Nephron progenitor cell (in vitro differentiated cells): ENCODE measurements around the gene ZNF135.

ENCODE experiments used
- DNase-seq: peaks from one replicate; pipeline ENCODE4 v3.0.0; 2021
- H3K27ac Mint-ChIP-seq: 2 replicates; pipeline ENCODE4 v1.8.0; 2021; ENCODE audit warnings: mild to moderate bottlenecking, moderate library complexity, mixed read lengths
- H3K27me3 Mint-ChIP-seq: 2 replicates; pipeline ENCODE4 v1.8.0; 2021; ENCODE audit warnings: mild to moderate bottlenecking, low read depth, mixed read lengths; ENCODE audit not compliant: poor library complexity
- H3K36me3 Mint-ChIP-seq: 2 replicates; pipeline ENCODE4 v1.8.0; 2021; ENCODE audit warnings: low read depth, mixed read lengths
- H3K4me1 Mint-ChIP-seq: 2 replicates; pipeline ENCODE4 v1.8.0; 2021; ENCODE audit warnings: mixed read lengths
- H3K4me3 Mint-ChIP-seq: 2 replicates; pipeline ENCODE4 v1.8.0; 2021; ENCODE audit warnings: mild to moderate bottlenecking, moderate library complexity, mixed read lengths
- H3K9me3 Mint-ChIP-seq: 2 replicates; pipeline ENCODE4 v1.8.0; 2021; ENCODE audit warnings: mild to moderate bottlenecking, moderate library complexity, mixed read lengths
- CTCF ChIP-seq: fragments of 200-600 bp; sonication (generic); IDR thresholded peaks from 2 replicates; pipeline ENCODE4 v1.5.0; 2021; ENCODE audit warnings: antibody characterized with exemption

Gene ZNF135

DNA sequence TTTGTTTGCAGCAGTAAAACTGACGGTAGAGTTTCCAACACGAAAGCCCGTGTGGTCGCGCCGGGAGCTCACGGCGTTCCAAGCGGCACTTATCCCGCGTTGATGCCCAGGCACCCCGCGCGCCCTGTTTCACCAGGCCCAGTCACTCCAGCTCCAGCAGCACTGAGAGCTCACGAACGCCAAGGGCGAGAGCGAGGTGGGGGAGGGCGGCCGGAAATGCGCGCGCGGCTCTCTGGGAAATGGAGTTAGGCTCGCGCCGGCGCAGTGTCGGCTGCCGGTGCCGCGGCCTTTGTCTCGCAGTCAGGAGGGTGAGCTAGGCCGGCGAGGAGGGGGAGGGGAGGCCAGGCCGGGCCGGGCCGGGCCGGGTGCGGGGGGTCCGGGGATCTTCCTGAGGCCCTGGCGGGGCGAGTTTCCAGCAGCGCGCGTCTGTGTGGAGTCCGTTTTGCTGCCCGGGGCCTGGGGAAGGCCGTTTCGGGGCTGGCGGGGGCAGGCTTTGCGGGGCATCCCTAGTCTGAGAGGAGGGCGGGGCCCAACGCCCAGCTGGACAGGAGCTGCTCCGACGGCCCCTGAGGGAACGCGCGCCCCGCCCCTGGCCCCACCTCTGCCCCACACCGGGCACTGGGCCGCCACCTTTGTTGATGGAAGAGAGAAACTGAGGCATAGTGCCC is at the start of gene ZNF135:
Gene ZNF135, plus strand, starts transcription at position 280 of the 668 bp plus-strand sequence. CDS start 721 bp downstream, outside the sequence.
- Mint-ChIP-seq H3K36me3 (peaks cover 46% of the 10 kb centered on the region), H3K4me1 (peaks cover 4% of the 10 kb centered on the region), H3K27ac (peak within 1 kb of the TSS; percentile 92), H3K4me3 (peak within 1 kb of the TSS; percentile 80), H3K27me3 (peaks cover 7% of the 10 kb centered on the region), H3K9me3 (peaks cover 93% of the 10 kb centered on the region)
- peak; percentile 68 for DNase-seq
- TF ChIP-seq CTCF: no peak

- Mint-ChIP-seq H3K4me1 (peaks cover 5% of the 10 kb centered on the region), H3K27me3 (peaks cover 4% of the 10 kb centered on the region), H3K27ac (no peak overlapping the region), H3K4me3 (no peak overlapping the region), H3K36me3 (peaks cover 91% of the 10 kb centered on the region), H3K9me3 (peaks cover 95% of the 10 kb centered on the region)
- DNase-seq: no peak
- no peak for TF ChIP-seq CTCF
These were observed 49.8 kb upstream of the ZNF135 start for GRCh38 chr19:58009301-58009665.

- H3K27ac Mint-ChIP-seq: no peak overlapping the region
- DNase-seq: no peak
- TF ChIP-seq CTCF: no peak
- no peak overlapping the region for H3K4me3 Mint-ChIP-seq
- peaks cover under 1% of the 10 kb centered on the region for H3K27me3 Mint-ChIP-seq
- H3K4me1 Mint-ChIP-seq: peaks cover under 1% of the 10 kb centered on the region
- H3K9me3 Mint-ChIP-seq: peaks cover 95% of the 10 kb centered on the region
- H3K36me3 Mint-ChIP-seq: peaks cover 86% of the 10 kb centered on the region
These were observed 49.3 kb upstream of the ZNF135 start for GRCh38 chr19:58009666-58010301.

- Mint-ChIP-seq H3K4me1 (no peaks in the 10 kb centered on the region), H3K27ac (no peak overlapping the region), H3K9me3 (peaks cover 95% of the 10 kb centered on the region), H3K27me3 (no peaks in the 10 kb centered on the region), H3K36me3 (peaks cover 79% of the 10 kb centered on the region), H3K4me3 (no peak overlapping the region)
- TF ChIP-seq CTCF: no peak
- no peak for DNase-seq
These were observed 48.6 kb upstream of the ZNF135 start for GRCh38 chr19:58010507-58010906.

GRCh38 chr19:58014141-58014540 is 44.9 kb upstream of the ZNF135 start:
- no peak for TF ChIP-seq CTCF
- H3K27me3 Mint-ChIP-seq: peaks cover 3% of the 10 kb centered on the region
- peaks cover 52% of the 10 kb centered on the region for H3K36me3 Mint-ChIP-seq
- no peak overlapping the region for H3K27ac Mint-ChIP-seq
- H3K4me3 Mint-ChIP-seq: no peak overlapping the region
- peaks cover 90% of the 10 kb centered on the region for H3K9me3 Mint-ChIP-seq
- DNase-seq: no peak
- no peaks in the 10 kb centered on the region for H3K4me1 Mint-ChIP-seq

DNA sequence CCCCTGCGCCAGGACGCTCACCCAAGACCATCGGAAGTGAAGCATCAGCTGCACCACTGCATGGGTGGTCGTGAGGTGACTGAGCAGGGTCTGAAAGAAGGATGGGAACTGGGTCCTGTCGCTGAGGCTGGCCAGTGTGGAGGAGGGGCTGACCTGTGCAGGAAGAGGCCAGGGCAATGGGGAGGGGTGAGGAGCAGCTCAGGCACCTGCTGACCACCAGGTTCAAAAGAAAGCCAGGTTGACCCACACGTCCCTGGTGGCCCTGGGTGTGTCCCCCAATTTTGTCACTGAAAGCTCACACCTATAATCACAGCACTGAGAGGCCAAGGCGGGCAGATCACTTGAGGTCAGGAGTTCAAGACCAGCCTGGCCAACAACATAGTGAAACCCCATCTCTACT is 39.0 kb upstream of the ZNF135 start:
- Mint-ChIP-seq H3K36me3 (peaks cover 15% of the 10 kb centered on the region), H3K27ac (no peak overlapping the region), H3K4me3 (no peak overlapping the region), H3K9me3 (peaks cover 94% of the 10 kb centered on the region), H3K27me3 (peaks cover 3% of the 10 kb centered on the region), H3K4me1 (no peaks in the 10 kb centered on the region)
- no peak for TF ChIP-seq CTCF
- no peak for DNase-seq
